ENCODE results near the gene RTL10.

DNA sequence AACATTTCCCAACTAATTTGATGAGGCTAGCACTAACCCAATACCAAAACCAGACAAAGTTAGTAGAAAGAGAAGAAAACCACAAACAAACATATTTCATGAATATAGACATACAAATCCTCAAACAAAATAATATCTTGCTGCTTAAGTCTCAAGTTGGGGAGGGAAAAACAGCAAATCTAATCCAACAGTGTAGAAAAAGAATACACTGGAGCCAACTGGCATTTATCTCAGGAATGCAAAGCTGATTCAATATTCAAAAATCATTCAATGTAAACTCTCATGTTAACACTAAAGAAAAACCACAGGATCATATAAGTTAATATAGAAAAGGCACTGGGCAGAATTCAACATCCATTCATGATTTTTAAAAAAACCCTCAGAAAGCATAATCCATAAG lies 18.2 kb downstream of the RTL10 start:
- TF ChIP-seq REST (IDR thresholded peaks at IDR 0.05; ENCODE audit: borderline replicate concordance) (no peak), POLR2AphosphoS5 (IDR thresholded peaks at IDR 0.05) (no peak), TAF1 (IDR thresholded peaks at IDR 0.05; ENCODE audit: low read depth) (no peak), EZH2 (IDR thresholded peaks at IDR 0.05; ENCODE audit: borderline replicate concordance, insufficient read depth, low read length, poor library complexity, severe bottlenecking) (no peak), EP300 (conservative IDR thresholded peaks at IDR 0.05; ENCODE audit: poor library complexity, severe bottlenecking) (no peak), RAD21 (conservative IDR thresholded peaks at IDR 0.05) (no peak), MXI1 (conservative IDR thresholded peaks at IDR 0.05; ENCODE audit: poor library complexity, severe bottlenecking) (no peak)
- TF ChIP-seq, protein P1, sequence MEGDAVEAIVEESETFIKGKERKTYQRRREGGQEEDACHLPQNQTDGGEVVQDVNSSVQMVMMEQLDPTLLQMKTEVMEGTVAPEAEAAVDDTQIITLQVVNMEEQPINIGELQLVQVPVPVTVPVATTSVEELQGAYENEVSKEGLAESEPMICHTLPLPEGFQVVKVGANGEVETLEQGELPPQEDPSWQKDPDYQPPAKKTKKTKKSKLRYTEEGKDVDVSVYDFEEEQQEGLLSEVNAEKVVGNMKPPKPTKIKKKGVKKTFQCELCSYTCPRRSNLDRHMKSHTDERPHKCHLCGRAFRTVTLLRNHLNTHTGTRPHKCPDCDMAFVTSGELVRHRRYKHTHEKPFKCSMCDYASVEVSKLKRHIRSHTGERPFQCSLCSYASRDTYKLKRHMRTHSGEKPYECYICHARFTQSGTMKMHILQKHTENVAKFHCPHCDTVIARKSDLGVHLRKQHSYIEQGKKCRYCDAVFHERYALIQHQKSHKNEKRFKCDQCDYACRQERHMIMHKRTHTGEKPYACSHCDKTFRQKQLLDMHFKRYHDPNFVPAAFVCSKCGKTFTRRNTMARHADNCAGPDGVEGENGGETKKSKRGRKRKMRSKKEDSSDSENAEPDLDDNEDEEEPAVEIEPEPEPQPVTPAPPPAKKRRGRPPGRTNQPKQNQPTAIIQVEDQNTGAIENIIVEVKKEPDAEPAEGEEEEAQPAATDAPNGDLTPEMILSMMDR (IDR thresholded peaks at IDR 0.05; ENCODE audit: poor library complexity, severe bottlenecking): no peak
